Germinal center (tissue), 1 donor: Measurements from ENCODE around the gene NTMT1.
"Not testable (repeated sequence)": the region's sequence is repeated elsewhere in the genome, so short reads cannot be mapped to it uniquely, and the experiment has no call there.

ENCODE experiments used
- DNase-seq: peaks from one replicate; pipeline ENCODE4 v3.0.0; 2012; ENCODE audit warnings: mixed read lengths, low spot score

The NTMT1 gene

DNA sequence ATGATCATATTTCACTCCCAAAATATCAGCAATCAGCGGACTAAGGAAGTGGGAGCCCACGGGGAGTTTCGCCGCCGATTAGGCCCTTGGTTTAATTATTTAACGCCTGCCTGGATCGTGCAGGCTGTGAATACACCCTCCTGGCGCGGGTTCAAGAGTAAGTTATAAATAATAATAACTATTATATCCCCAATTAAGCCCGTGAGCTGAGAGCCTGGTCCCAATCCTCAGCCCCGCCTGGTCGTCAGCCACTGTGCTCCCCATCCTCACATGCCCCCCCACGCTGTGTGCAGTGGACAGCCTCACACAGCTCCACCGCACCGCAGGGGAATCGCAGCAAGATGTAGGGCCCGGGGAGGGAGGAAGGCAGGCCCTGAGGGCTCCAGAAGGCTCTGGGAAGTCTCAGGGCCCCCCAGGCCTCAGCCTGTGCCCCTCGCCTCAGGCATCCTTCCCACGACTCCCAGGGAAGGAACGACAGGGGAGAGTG is 28.6 kb downstream of the NTMT1 start:
- DNase-seq, result no peak

DNA sequence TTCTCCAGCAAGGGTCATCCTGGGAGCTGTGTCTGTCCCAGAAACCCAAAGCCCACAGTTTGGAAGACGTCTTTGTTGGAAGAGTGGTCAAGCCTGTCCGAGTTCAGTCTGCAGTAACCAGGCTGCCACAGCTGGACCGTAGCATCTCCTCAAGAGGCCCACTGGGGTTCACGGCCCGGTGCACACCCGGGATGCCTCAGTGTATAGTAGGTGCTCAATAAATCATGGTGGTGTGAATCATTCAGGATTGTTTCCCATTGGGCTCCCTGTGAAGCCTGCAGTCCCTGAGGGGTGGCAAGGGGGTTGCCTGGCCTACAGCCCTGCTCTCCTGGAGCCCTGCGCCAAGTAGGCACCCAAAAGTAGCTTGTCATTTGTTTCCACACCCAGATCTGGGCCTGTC is 29.2 kb downstream of the NTMT1 start:
- DNase-seq, result no peak

DNA sequence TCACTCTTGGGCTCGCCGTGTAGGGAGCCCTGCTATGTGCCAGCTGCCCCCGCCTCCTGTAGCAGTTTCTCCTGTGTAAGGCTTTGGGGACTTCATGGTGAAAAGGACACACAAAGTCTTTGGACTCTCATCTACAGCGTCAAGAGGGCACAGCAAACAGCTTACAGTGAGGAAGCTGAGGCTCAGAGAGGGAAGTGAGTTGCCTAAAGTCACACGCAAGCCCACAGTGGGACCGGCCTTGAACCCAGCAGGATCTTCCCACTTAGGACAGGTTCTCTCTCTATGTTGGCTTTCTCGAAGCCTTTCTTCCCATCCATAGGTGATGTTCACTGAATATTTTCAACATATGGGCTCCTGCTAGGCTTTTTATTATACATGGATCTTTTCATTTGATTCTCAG is 29.7 kb downstream of the NTMT1 start:
- DNase-seq, result no peak

DNA sequence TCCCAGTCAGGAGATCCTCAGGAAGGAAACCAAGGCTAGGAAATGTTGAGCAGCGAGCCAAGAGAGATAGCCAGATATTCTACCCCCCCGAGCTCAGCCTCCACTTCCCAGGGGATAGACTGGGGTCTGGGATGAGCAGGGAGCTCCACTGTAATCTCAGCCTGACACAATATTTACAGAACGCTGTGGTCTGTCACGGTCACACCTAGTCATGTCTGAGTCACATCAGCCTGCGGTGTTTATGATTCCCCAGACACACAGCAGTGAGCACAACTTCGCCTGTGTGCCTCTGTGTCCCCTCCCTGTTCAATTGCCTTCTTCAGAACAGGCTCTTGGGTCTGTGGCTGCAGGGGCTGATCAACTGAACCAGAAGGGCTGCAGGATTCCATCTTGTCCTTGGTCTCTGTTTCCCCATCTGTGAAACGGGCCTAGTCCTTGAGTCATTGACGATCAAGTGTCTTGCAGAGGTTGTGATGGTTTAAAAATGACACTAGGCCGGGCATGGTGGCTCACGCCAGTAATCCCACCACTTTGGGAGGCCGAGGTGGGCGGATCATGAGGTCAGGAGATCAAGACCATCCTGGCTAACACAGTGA is 30.9 kb downstream of the NTMT1 start:
- DNase-seq, result no peak

DNA sequence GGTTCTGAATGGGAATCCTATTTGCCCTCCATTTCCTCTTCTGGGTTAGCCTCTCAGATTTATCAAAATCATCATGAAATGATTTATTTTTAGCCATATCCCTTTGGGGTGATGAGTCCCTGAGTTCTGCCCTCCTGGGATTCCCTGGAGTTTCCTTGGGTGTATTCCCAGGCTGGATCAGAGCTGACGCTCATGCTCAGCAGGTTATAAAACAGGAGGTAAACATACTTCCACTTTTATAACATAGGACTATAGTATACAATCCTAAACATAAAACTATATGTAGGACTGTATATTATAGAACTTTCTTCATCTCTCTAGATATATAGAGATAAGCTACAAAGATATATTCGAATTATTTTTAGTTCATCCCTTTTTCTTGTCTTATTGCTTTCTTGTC is 35.1 kb downstream of the NTMT1 start:
- DNase-seq, result no peak

DNA sequence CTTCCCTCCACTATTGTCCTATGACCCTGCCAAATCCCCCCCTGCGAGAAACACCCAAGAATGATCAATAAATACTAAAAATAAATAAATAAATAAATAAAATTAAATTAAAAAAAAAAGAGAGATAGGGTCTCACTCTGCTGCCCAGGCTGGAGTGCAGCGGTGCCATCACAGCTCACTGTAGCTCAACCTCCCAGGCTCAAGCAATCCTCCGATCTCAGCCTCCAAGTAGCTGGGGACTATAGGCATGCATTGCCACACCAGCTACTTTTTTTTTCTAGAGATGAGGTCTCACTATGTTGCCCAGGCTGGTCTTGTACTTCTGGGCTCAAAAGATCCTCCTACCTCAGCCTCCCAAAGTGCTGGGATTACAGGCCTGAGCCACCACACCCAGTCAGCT is 36.3 kb downstream of the NTMT1 start:
- not testable (repeated sequence) for DNase-seq

DNA sequence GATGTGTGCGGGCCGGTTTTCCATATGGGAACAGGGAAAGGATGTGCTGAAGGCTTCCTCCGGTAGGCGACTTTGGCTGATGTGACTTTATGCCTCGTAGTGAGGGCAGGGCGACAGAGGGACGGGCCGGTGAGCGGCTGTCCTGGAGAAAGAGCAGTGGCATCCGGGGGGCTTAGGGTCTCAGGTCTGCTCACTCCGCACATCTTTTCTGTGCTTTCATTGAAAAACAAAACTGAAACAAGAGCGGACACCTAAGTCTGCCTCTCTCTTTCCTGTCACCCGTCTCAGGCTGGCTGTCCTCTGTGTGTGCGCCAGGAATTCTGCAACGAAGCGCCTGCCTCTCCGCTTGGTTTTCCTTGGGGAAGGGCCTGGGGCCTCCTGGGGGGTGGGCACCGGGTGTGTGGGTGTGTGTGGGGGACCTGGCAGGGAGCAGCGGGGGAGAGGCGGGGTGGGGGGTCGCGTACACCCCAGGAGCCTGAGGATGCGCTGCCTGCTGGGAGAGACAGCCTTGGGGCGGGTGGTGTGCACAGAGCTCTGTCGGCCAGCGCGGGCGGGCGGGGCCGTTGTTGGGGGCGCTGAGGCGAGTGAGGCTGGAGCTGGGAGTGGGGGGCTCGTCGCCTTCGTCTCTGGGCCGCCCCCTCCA is 38.9 kb downstream of the NTMT1 start:
- DNase-seq, result no peak

DNA sequence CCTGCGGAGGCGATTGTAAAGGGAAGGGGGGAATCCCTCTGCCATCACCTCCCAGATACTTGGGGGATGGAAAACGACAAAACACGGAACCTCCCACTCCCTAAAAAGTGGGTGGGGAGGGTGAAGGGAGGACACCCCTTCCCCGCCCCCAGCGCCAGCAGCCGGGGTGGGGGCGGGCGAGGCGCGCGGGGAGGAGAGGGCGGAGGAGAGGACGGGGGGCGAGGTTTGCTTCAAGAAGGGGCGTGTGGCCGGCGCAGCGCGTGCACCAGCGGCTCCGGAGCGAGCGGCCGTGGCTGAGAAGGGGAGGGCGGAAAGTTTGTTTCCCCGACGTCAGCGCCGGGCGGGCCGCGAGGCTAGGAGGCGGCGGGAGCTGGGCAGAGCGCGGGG is 39.4 kb downstream of the NTMT1 start, which contains the start of gene PRRX2:
PRRX2 (plus strand) TSS at position 259 of the 387 bp plus-strand sequence. CDS start 221 bp downstream, outside the sequence.
- DNase-seq, result no peak

DNA sequence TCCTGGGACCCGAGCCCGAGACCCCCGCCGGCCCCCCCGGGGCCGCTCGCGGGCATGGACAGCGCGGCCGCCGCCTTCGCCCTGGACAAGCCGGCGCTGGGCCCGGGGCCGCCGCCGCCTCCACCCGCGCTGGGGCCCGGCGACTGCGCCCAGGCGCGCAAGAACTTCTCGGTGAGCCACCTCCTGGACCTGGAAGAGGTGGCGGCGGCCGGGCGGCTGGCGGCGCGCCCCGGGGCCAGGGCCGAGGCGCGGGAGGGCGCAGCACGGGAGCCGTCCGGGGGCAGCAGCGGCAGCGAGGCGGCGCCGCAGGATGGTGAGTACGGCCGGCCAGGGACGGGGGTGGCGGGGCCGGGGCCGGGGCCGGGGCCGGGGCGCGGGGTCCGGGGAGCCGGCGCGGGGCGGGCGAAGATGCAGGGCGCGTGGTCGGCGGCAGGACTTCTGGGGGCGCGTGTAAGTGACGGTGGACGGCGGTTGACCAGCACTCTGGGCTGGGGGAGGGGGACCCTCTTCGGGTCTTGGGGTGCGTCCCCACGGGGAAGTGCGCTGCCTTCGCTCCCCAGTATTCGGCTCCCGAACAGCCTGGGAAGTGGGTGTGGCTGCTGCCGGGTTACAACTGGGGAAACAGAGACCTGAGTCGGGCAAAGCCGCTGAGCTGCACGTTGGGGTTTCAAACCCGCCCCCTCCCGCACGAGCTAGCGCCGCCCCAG is 40.0 kb downstream of the NTMT1 start:
- DNase-seq, result no peak

DNA sequence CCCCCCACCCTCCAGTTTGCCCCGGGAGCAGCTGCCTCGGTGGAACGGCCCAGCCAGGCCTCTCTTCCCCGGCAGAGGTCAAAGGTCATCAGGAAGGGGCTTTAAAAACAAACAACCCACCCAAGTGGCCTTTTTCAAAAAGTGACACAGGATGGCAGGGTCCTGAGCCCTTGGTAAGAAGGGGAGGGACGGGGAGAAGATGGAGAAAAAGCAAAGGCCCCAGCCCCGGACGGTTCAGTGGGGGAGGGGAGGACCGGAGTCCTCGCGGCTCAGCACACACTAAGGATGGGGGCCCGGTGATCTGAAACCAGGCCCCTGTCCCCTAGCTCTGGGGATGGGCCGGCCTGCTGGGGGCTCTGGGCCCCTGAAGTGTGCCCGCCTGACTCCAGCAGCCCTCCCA is 40.6 kb downstream of the NTMT1 start:
- no peak for DNase-seq

DNA sequence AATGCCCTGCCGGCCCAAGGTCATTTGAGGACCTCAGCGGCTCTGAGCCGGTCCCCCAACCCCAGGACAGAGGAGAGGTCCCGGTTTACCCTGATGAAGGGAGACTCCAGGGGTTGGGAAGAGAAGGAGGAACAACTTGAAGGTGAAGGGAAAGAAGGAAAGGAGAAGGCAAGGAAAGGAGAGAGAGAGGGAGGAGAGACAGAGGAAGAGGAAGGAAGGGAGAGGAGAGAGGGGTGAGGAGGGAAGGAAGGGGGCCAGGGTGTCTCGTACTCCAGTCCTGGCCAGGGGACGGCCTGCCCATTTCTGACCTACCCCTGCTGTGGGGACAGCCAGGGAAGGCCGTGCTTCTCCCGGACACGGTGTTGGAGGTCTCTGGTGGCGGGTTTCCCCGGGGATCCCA is 41.4 kb downstream of the NTMT1 start:
- DNase-seq, result no peak

DNA sequence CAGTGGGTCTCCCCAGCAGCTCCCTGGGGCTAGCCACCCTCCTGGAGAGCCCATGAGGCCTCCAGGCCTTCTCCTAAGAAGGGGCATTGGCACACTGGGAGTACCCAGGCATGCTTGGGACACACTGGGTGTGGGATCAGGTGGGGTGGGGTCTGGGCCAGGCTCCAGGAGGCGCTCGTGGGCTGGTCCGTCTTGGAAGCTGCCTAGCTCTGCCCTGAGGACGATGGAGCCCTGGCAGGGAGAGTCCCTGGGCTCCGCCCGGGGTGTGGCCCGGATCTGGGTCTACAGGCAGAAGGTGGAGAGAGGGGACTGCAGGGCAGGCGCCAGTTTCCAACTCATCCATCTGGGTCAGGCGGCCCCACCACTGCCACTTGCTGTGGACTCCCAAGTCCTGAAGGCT is 41.9 kb downstream of the NTMT1 start:
- no peak for DNase-seq

DNA sequence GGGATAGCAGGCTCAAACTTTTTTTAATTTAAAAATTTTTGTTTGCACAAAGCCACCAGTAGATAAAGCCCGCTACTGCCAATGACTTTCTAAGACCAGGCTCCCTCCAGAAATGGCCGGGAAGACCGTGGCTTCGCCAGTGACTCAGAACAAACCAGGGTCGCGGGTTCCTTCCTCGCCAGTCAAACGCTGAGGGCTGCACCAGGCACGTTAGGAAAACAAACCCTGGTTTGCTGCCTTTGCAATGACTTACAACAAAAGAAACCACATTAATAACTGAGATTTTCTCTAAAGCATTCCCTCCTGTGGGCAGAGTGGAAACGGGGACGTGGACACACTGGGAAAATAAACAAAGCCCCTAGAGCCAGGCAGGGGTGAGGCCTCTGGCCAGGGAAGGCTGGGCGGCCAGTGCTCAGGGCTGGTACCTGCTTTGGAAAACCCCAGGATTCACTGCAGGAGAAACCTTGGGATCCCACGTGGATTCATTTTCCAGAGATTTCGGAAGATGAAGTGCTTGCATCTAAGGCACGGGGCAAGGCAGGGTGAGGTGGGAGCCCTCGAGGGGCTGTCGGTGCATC is 43.3 kb downstream of the NTMT1 start:
- DNase-seq, result no peak

DNA sequence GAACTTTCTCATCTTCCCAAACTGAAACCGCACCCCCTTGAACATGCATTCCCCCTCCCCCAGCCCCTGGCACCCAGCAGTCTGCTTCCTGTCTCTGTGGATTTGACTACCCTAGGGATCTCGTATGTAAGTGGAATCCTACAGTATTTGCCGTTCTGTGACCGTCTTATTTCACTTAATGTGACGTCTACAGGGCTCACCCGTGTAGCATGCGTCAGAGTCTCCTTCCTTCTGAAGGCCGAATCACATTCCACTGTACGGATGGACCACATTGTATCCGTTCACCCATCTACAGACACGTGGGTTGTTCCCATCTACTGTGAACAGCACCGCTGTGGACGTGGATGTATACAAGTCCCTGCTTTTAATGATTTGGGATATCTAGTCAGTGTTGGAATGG is 44.0 kb downstream of the NTMT1 start:
- DNase-seq, result no peak

DNA sequence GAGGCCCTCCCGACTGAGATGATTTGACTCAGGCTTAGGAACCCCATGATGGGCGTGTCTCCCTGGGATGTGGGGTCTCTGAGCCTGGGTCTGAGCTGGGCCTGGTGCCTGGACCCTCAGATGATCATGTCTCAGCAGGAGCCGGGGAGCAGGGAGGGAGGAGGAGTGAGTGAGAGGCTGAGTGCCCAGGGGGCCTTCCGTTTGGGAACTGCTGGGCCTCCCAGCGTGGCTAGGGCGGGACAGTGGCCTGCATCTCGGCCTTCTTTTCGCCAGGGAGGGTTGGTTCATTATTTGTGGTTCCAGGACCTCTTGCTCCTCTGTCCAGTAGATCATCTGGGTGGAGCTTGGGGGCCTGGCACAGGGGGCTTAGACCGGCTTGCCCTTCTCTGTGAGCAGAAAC is 45.1 kb downstream of the NTMT1 start:
- no peak for DNase-seq

DNA sequence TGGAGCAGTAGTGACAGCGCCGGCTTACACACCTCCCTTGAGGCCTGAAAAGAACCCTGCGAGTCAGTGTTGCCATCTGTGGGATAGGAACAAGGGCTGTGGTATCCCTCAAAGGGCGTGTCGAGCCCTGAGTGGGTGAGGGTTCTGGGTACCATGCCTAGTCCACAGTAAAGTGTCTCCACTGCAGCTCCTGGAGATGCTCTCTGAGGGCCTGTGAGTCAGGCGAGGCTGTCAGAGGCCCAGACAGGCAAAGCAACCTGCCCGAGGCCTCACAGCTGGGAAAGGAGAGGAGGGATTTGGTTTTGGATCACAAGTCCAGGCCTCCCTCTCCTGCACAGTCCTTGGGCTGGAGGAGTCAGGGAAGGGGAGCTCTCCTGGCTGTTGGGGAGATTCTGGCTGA is 45.6 kb downstream of the NTMT1 start:
- no peak for DNase-seq

DNA sequence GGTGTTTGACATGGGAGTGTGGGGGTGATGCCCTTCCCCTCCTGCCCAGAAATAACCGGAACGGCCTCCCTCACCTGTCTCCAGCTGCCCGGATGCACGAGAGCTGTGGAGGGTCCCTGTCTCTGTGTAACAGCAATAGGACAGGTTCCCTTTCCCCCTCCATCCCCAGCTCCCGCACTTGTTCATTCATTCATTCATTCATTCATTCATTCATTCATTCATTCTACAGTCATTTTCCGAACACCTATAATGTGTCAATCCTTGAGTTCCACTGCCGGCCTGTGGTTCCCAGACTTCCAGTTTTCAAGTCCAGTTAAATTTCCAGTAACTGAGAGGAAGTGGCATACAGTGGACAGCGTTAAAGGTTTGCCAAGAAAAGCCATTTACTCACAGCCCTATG is 46.7 kb downstream of the NTMT1 start:
- no peak for DNase-seq

DNA sequence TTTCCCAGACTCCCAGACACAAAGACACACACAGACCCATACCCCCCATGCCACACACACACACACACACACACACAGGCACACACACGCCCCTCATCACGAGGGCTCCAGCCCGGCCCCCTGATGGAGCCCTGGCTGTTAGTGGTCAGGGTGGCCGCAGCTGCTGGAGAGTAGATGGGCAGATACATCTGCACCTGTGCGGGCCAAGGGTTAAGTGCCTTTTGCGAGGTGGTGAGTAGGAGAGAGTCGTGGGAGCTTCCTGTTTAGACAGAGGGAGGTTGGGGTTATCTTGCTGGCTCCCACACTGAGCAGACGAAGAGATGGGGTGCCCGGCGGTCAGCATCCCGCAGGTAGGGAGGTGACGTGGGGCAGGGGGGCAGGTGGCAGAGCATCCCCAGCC is 47.6 kb downstream of the NTMT1 start:
- no peak for DNase-seq

DNA sequence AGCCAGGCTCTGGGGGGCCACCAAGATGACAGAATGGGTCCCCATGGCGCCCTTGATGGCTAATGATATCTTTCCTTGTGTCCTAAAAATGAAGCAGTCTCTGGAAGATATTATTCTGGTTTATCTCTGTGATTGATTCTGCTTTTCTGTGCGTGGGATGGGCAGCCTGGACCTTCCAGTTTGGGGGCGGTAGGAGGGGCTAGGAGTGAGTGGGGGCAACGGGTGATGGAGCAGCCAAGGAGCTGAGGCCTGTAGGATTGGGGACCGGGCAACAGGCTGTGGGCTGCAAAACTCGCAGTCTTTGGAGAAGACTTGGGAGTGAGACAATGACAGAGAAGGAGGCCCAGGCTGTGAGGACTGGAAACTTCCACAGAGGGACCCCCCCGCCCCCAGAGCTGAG is 48.3 kb downstream of the NTMT1 start:
- DNase-seq, result no peak

DNA sequence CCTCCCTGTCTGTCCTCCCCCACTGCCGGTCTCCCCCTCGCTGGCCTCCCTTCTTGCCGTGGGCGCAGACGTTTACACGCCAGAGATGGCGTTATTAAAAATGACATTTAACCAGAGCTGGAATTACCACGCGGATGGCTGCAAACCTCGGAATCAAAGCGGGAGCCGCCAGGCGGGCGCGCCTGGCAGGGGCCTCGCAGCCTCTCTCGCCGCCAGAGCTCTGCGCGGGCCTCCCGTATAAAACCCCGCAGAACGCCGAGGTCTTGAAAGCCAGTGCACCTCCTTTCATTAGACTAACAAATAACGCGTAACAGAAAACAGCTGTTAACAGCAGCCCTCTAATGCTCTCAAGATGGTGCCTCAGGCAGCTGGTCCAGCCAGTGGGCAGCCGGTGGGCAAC is 49.7 kb downstream of the NTMT1 start:
- DNase-seq, result no peak

DNA sequence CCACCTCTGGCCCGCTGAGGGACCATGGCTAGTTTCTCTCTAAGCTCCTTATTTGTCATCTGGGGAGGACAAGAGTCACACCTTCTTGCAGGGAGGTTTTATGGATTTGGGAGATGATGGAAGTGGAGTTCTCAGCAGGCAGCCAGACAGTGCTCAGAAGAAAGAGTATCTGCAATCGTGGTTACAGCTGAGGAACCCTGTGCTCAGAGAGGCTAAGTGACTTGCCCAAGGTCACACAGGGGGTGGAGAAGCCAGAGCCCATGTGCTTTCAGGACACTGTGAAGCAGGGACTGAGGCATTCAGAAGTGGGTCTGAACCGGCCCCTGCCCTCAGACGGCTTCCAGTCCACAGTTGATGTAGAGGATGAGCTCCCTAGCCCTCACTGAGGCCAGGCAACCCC is 50.3 kb downstream of the NTMT1 start:
- no peak for DNase-seq

DNA sequence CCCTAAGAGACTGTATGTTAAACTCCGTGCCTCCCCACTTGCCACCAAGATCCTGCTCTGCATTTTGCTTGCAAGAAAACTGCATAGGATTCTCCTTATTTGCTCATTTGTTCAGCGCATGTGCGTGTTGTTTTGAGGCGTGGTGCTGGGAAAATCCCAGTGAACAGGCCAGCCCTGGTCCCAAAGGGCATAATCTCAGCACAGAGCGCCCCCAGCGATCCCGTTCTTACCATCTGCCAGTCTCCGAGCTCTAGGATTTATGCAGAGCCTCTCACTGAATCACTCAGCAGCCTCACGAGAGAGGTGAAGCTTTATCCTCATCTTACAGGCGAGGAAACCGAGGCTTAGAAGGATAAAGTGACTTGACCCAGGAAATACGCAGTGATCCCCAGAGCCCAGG is 51.0 kb downstream of the NTMT1 start:
- no peak for DNase-seq

DNA sequence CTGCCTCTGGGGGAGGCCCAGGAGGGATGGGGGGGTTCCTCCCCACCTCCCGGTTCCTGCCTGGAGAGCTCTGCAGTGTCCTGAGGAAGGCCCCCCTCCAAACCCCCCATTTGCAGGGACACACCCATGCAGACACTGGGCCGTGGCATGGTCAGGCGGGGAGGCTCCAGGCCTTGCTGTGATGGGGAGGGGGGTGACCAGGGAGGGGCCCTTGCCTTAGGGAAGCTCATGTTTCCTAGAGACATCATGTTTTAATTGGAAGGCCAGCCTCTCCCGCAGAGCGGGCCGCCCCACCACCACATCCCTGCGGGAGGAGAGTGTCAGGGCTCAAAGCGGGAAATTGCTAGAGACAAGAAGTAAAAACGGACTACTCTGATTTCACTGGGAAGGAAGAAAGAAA is 51.5 kb downstream of the NTMT1 start:
- no peak for DNase-seq
